GM13976 (cell line): ENCODE data around the gene IKZF3.
A peak's percentile ranks its signal among the peaks of the same experiment; 100 is the strongest.

Experiments used
- DNase-seq: peaks from one replicate; pipeline ENCODE4 v3.0.0; 2012; ENCODE audit warnings: low spot score
- CTCF ChIP-seq: IDR thresholded peaks from 2 replicates; pipeline ENCODE4 v1.5.1; 2012; ENCODE audit warnings: borderline replicate concordance, mild to moderate bottlenecking; ENCODE audit not compliant: insufficient read depth; ENCODE audit errors: extremely low read depth, missing control alignments, control extremely low read depth
- in situ Hi-C: fragments of 300-500 bp; cut with MboI; formaldehyde crosslinking; loops from one replicate; pipeline ENCODE4 v1.12.0; 2022; ENCODE audit warnings: low sequenced_read_pairs, mixed read lengths, inconsistent platforms; ENCODE audit not compliant: unreplicated experiment

The IKZF3 gene

GRCh38 chr17:39794249-39794970 is 69.7 kb downstream of the IKZF3 start:
- in situ Hi-C loops, result no loop called here
- DNase-seq, result peak; percentile 64
- no peak for TF ChIP-seq CTCF

GRCh38 chr17:39793301-39793872 is 70.7 kb downstream of the IKZF3 start:
- TF ChIP-seq CTCF, result no peak
- in situ Hi-C loops, result no loop called here
- DNase-seq, result no peak

- DNase-seq, result no peak
- in situ Hi-C loops, result no loop called here
- TF ChIP-seq CTCF, result no peak
These were observed 71.4 kb downstream of the IKZF3 start for GRCh38 chr17:39792526-39793221.

GRCh38 chr17:39791111-39791992 is 72.8 kb downstream of the IKZF3 start:
- no peak for TF ChIP-seq CTCF
- DNase-seq, result no peak
- in situ Hi-C loops, result no loop called here

- TF ChIP-seq CTCF, result no peak
- in situ Hi-C loops, result no loop called here
- no peak for DNase-seq
These were observed 76.2 kb downstream of the IKZF3 start for GRCh38 chr17:39787743-39788484.

- DNase-seq, result no peak
- no peak for TF ChIP-seq CTCF
- in situ Hi-C loops, result no loop called here
These were observed 77.1 kb downstream of the IKZF3 start for GRCh38 chr17:39787041-39787440.
